GM21825 (cell line): ENCODE measurements around the gene ZNF680.
"Not testable (repeated sequence)": the region's sequence is repeated elsewhere in the genome, so short reads cannot be mapped to it uniquely, and the experiment has no call there.

Source experiments
- ATAC-seq: cut with Tn5 transposase; IDR thresholded peaks from one replicate; pipeline ENCODE4 v1.9.1; 2021; ENCODE audit warnings: mild to moderate bottlenecking, moderate library complexity; ENCODE audit not compliant: unreplicated experiment

Gene ZNF680

GRCh38 chr7:64557601-64558322 is 5.1 kb downstream of the ZNF680 start:
- ATAC-seq: no peak

GRCh38 chr7:64555046-64555445 is 7.8 kb downstream of the ZNF680 start:
- ATAC-seq: no peak

- not testable (repeated sequence) for ATAC-seq
Observed at GRCh38 chr7:64554188-64554587, 8.7 kb downstream of the ZNF680 start.

- no peak for ATAC-seq
Observed at GRCh38 chr7:64551375-64552142, 11.3 kb downstream of the ZNF680 start.

- no peak for ATAC-seq
Observed at GRCh38 chr7:64544010-64544409, 18.9 kb downstream of the ZNF680 start.

- no peak for ATAC-seq
Observed at GRCh38 chr7:64541438-64542359, 21.2 kb downstream of the ZNF680 start.

- no peak for ATAC-seq
Observed at GRCh38 chr7:64533756-64534155, 29.1 kb downstream of the ZNF680 start.

GRCh38 chr7:64528770-64529169 is 34.1 kb downstream of the ZNF680 start:
- no peak for ATAC-seq

- ATAC-seq: no peak
Observed at GRCh38 chr7:64521409-64521984, 41.4 kb downstream of the ZNF680 start.

- no peak for ATAC-seq
Observed at GRCh38 chr7:64516451-64516850, 46.4 kb downstream of the ZNF680 start.

- no peak for ATAC-seq
Observed at GRCh38 chr7:64515781-64516180, 47.1 kb downstream of the ZNF680 start.

GRCh38 chr7:64515330-64515729 is 47.5 kb downstream of the ZNF680 start:
- ATAC-seq: no peak

GRCh38 chr7:64509583-64509982 is 53.3 kb downstream of the ZNF680 start:
- no peak for ATAC-seq

GRCh38 chr7:64504581-64505120 is 58.2 kb downstream of the ZNF680 start:
- no peak for ATAC-seq

- no peak for ATAC-seq
Observed at GRCh38 chr7:64498270-64498669, 64.6 kb downstream of the ZNF680 start.

- no peak for ATAC-seq
Observed at GRCh38 chr7:64494912-64495461, 67.9 kb downstream of the ZNF680 start.

GRCh38 chr7:64485623-64486022 is 77.2 kb downstream of the ZNF680 start:
- ATAC-seq: no peak
